Loucy (cell line): ENCODE results near the gene PADI6.

Source experiments
- H2AFZ ChIP-seq: fragments of 200-600 bp; sonication (generic); 2 replicates; pipeline ENCODE4 v1.6.0; 2016; ENCODE audit warnings: antibody characterized with exemption, mild to moderate bottlenecking, low read length, moderate library complexity
- H3F3A ChIP-seq: fragments of 200-600 bp; 2 replicates; pipeline ENCODE4 v1.6.0; 2016; ENCODE audit warnings: antibody characterized with exemption, low read depth, mild to moderate bottlenecking
- H3K27me3 ChIP-seq: fragments of 200-600 bp; sonication (generic); 2 replicates; pipeline ENCODE4 v1.6.1; 2014; ENCODE audit warnings: low read length, mild to moderate bottlenecking; ENCODE audit not compliant: insufficient read depth, poor library complexity, severe bottlenecking
- H3K36me3 ChIP-seq: fragments of 200-600 bp; sonication (generic); 2 replicates; pipeline ENCODE4 v1.6.1; 2016; ENCODE audit warnings: low read length; ENCODE audit not compliant: insufficient read depth
- H3K4me1 ChIP-seq: fragments of 200-600 bp; sonication (generic); 2 replicates; pipeline ENCODE4 v1.5.1; 2014; ENCODE audit warnings: low read length, mild to moderate bottlenecking; ENCODE audit not compliant: insufficient read depth, poor library complexity, severe bottlenecking
- H3K4me2 ChIP-seq: fragments of 200-600 bp; sonication (generic); 2 replicates; pipeline ENCODE4 v1.6.0; 2014; ENCODE audit warnings: antibody characterized with exemption, low read length, low read depth, mild to moderate bottlenecking; ENCODE audit not compliant: poor library complexity, severe bottlenecking
- H3K4me3 ChIP-seq: fragments of 200-600 bp; sonication (generic); 2 replicates; pipeline ENCODE4 v1.5.1; 2014; ENCODE audit warnings: low read length, mild to moderate bottlenecking, mixed read lengths; ENCODE audit not compliant: poor library complexity, severe bottlenecking
- H3K79me2 ChIP-seq: fragments of 200-600 bp; sonication (generic); 2 replicates; pipeline ENCODE4 v1.6.1; 2014; ENCODE audit warnings: low read length; ENCODE audit not compliant: insufficient read depth
- H3K9ac ChIP-seq: fragments of 200-600 bp; sonication (generic); 2 replicates; pipeline ENCODE4 v1.6.0; 2014; ENCODE audit warnings: mild to moderate bottlenecking, low read depth, low read length, moderate library complexity; ENCODE audit not compliant: poor library complexity, severe bottlenecking
- H3K9me2 ChIP-seq: fragments of 200-600 bp; sonication (generic); replicated peaks from 2 replicates; pipeline ENCODE4 v1.6.1; 2016; ENCODE audit warnings: low read depth, low read length, mixed read lengths
- H3K9me3 ChIP-seq: fragments of 200-600 bp; sonication (generic); 2 replicates; pipeline ENCODE4 v1.6.1; 2014; ENCODE audit warnings: mild to moderate bottlenecking, antibody characterized with exemption, low read length, low read depth; ENCODE audit not compliant: insufficient read depth
- H4K20me1 ChIP-seq: fragments of 200-600 bp; sonication (generic); 2 replicates; pipeline ENCODE4 v1.6.0; 2014; ENCODE audit warnings: antibody characterized with exemption, low read length, mild to moderate bottlenecking; ENCODE audit not compliant: insufficient read depth, poor library complexity, severe bottlenecking
- EZH2phosphoT487 ChIP-seq: fragments of 200-600 bp; IDR thresholded peaks from 2 replicates; pipeline ENCODE4 v1.6.1; 2018; ENCODE audit warnings: antibody characterized with exemption, mild to moderate bottlenecking, moderate library complexity, borderline replicate concordance
- TF ChIP-seq, protein P1 (sequence below): fragments of 200-600 bp; sonication (generic); conservative IDR thresholded peaks from 2 replicates; pipeline ENCODE4 v1.5.1; 2014; ENCODE audit warnings: mild to moderate bottlenecking, antibody characterized with exemption, low read length

PADI6 gene

GRCh38 chr1:17403081-17403480 is 31.1 kb downstream of the PADI6 start:
- H2AFZ ChIP-seq: no peak overlapping the region
- peaks cover 4% of the 10 kb centered on the region for H4K20me1 ChIP-seq
- no peak overlapping the region for H3K4me2 ChIP-seq
- H3K9me2 ChIP-seq: no peaks in the 10 kb centered on the region
- H3K9me3 ChIP-seq: no peaks in the 10 kb centered on the region
- TF ChIP-seq EZH2phosphoT487: no peak
- TF ChIP-seq, protein P1, sequence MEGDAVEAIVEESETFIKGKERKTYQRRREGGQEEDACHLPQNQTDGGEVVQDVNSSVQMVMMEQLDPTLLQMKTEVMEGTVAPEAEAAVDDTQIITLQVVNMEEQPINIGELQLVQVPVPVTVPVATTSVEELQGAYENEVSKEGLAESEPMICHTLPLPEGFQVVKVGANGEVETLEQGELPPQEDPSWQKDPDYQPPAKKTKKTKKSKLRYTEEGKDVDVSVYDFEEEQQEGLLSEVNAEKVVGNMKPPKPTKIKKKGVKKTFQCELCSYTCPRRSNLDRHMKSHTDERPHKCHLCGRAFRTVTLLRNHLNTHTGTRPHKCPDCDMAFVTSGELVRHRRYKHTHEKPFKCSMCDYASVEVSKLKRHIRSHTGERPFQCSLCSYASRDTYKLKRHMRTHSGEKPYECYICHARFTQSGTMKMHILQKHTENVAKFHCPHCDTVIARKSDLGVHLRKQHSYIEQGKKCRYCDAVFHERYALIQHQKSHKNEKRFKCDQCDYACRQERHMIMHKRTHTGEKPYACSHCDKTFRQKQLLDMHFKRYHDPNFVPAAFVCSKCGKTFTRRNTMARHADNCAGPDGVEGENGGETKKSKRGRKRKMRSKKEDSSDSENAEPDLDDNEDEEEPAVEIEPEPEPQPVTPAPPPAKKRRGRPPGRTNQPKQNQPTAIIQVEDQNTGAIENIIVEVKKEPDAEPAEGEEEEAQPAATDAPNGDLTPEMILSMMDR: no peak
- H3K27me3 ChIP-seq: no peaks in the 10 kb centered on the region
- no peak overlapping the region for H3K4me3 ChIP-seq
- H3F3A ChIP-seq: no peaks in the 10 kb centered on the region
- H3K79me2 ChIP-seq: no peaks in the 10 kb centered on the region
- H3K36me3 ChIP-seq: peaks cover 15% of the 10 kb centered on the region; the same call in 1 of the 2 replicates
- H3K9ac ChIP-seq: no peak overlapping the region
- no peaks in the 10 kb centered on the region for H3K4me1 ChIP-seq

DNA sequence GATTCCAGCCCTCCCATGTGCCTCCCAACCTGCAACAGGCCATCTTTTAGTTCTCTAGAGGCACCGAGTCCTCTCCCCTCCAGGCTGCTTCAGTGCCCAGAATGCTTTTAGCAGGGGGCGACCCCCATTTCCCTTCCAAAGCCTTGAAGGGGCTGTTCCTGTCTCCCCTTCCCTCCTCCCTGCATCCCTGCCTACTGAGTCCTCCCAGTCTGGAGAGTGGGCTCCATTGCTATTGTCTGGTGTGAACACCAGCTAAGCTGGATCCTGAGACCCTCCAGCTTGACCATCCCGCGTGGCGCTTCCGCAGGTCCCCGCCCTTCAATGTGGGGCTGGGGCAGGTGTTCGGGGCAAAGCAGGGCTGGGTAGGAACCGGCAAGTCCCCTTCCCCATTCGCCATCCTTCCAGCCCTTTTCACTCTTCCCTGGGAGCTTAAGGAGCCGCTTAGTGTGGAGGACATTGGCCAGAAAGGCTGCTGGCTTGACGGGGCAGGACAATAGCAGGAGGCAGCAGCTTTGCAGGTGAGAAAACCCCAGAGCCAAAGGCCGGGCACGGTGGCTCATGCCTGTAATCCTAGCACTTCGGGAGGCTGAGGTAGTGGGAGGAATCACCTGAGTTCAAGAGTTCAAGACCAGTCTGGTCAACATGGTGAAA is 32.2 kb downstream of the PADI6 start:
- no peaks in the 10 kb centered on the region for H3K27me3 ChIP-seq
- no peaks in the 10 kb centered on the region for H3K79me2 ChIP-seq
- no peaks in the 10 kb centered on the region for H3K4me1 ChIP-seq
- H3F3A ChIP-seq: no peaks in the 10 kb centered on the region
- no peak overlapping the region for H3K9ac ChIP-seq
- H3K36me3 ChIP-seq: peaks cover 26% of the 10 kb centered on the region; the same call in 1 of the 2 replicates
- TF ChIP-seq, protein P1: no peak
- TF ChIP-seq EZH2phosphoT487: no peak
- H4K20me1 ChIP-seq: peaks cover 5% of the 10 kb centered on the region
- H2AFZ ChIP-seq: no peak overlapping the region
- no peak overlapping the region for H3K4me3 ChIP-seq
- H3K9me3 ChIP-seq: no peaks in the 10 kb centered on the region
- H3K9me2 ChIP-seq: no peaks in the 10 kb centered on the region
- no peak overlapping the region for H3K4me2 ChIP-seq

GRCh38 chr1:17404820-17405219 is 32.8 kb downstream of the PADI6 start:
- peaks cover 11% of the 10 kb centered on the region for H4K20me1 ChIP-seq
- no peak overlapping the region for H3K4me2 ChIP-seq
- no peaks in the 10 kb centered on the region for H3F3A ChIP-seq
- no peak overlapping the region for H3K4me3 ChIP-seq
- H3K9ac ChIP-seq: no peak overlapping the region
- no peak overlapping the region for H2AFZ ChIP-seq
- peaks cover 33% of the 10 kb centered on the region; the same call in 1 of the 2 replicates for H3K36me3 ChIP-seq
- H3K9me3 ChIP-seq: no peaks in the 10 kb centered on the region
- H3K79me2 ChIP-seq: no peaks in the 10 kb centered on the region
- no peaks in the 10 kb centered on the region for H3K9me2 ChIP-seq
- TF ChIP-seq, protein P1: no peak
- no peak for TF ChIP-seq EZH2phosphoT487
- no peaks in the 10 kb centered on the region for H3K4me1 ChIP-seq
- no peaks in the 10 kb centered on the region for H3K27me3 ChIP-seq
